BLaER1 treated with 17β-estradiol and CSF1 and Interleukin-3, amounts not matched to agents 10 nM and 100 nM (cell line): ENCODE measurements around the gene LOXL1.

Experiments
- H3K27ac ChIP-seq, 11 experiments: shearing (Covaris generic); formaldehyde crosslinking; 2 replicates each; pipeline ENCODE4 v1.8.1; 2022
- H3K27me3 ChIP-seq, 11 experiments: shearing (Covaris generic); formaldehyde crosslinking; 2 replicates each; pipeline ENCODE4 v1.8.1; 2022
- H3K36me3 ChIP-seq, 11 experiments: shearing (Covaris generic); formaldehyde crosslinking; 2 replicates each; pipeline ENCODE4 v1.8.1; 2022
- H3K4me1 ChIP-seq, 10 experiments: shearing (Covaris generic); formaldehyde crosslinking; 2 replicates each; pipeline ENCODE4 v1.8.1; 2022
- H3K4me2 ChIP-seq, 11 experiments: shearing (Covaris generic); formaldehyde crosslinking; 2 replicates each; pipeline ENCODE4 v1.8.1; 2022
- H3K4me3 ChIP-seq, 10 experiments: shearing (Covaris generic); formaldehyde crosslinking; 2 replicates each; pipeline ENCODE4 v1.8.1; 2022
- H3K9ac ChIP-seq, 11 experiments: shearing (Covaris generic); formaldehyde crosslinking; 2 replicates each; pipeline ENCODE4 v1.8.1; 2022
- H3K9me3 ChIP-seq, 11 experiments: shearing (Covaris generic); formaldehyde crosslinking; replicated peaks in 1 of 11; 2 replicates each; pipeline ENCODE4 v1.8.1; 2022
- H4K20me1 ChIP-seq, 11 experiments: shearing (Covaris generic); formaldehyde crosslinking; 2 replicates each; pipeline ENCODE4 v1.8.1; 2022
- Cebpa-rat ChIP-seq, 11 experiments: shearing (Covaris generic); IDR thresholded peaks; 2 replicates each; pipeline ENCODE4 v1.8.1; 2022

Gene LOXL1

DNA sequence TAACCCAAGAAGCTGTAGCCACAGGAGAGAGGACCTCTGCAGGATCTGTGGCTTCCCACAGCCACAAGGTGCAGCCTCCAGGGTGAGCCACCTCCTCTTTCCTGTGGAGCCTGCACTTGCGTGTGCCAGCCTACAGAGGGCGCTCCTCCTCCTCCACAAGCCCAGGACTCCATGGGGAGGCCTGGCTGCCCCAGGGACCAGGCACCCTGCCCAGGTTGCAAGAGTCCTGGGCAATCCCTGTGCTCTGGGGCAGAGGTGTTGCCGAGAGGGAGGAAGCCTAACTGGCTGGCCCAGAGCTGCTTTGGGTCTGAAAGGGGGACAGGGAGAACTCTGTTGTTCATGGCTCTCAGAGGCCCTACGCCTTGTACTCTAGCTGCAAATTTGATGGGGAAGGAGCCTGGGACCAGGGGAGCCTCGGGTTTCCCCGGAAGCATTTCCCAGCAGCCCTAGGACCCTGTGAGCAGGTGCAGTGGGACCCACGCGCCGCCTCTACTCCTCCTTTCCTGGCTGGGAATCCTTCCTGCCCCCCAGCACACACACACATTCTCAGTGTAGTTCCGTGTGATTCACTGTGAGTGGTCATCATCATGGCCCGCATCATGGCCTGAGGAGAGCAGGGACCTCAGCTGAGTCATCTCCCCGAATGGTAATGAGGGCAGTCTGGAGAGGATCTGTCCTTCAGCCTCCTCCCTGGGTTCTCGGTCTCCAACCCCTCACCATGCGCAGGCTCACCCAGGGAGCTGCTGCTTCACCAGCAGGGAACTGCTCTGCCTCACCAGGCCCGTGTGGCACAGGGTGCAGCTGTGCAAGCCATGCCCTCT is 28.6 kb upstream of the LOXL1 start:
- no peak overlapping the region for H3K4me3 ChIP-seq
- no peaks in the 10 kb centered on the region for H3K27me3 ChIP-seq
- no peak overlapping the region for H3K9ac ChIP-seq
- H3K9me3 ChIP-seq: peaks cover 6 to 15% (median 9%) of the 10 kb centered on the region in 11 experiments
- no peak for TF ChIP-seq Cebpa-rat (IDR thresholded peaks at IDR 0.05)
- H3K4me2 ChIP-seq: no peak overlapping the region
- H3K36me3 ChIP-seq: no peaks in the 10 kb centered on the region; a peak in 1 of 22 replicates
- peaks cover 0 to 15% (median 0%) of the 10 kb centered on the region in 10 experiments; a peak in 5 of 20 replicates for H3K4me1 ChIP-seq
- no peak overlapping the region for H3K27ac ChIP-seq
- no peaks in the 10 kb centered on the region; a peak in 1 of 22 replicates for H4K20me1 ChIP-seq

DNA sequence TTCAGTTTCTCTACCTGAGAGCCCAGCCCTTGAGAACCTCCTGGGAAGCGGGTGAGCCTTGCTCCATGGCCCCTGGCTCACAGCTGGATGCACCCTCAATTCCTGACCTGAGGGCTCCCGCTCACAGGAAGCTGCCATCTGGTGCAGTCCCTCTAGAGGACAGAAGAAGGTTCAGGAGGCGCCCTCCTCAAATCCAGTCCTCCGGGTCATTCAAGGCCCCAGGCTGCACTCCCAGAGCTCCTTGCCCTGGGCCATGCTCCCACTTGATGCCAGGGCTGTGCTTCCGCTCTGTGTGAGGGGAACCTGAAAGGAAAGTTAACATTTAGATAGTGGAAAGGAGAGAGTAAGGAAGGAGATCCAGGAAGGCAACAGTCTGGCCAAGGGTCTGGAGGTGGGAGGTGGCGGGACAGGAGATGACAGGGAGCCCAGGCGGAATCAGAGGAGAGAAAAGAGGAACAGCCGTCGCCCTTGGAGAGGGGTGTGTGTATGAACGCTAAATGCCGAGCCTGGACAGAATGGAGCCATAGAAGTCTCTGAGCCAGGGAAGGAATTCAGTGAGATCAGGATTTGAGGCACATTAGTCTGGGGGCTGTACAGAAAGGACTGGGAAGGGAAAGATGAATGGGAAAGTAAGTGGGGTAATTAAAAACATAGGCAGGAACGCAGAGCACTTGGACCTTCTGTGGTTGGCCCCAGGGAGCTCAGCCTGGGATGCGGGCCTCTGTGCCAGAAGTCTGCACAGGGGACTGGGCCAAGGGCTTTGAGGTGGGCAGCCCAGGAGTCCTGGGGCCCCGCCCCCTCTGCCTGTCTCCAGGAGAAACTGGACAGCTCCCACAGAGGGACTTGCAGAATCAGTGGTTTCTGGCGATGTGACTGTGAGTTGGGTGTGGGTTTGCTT is 26.8 kb upstream of the LOXL1 start:
- H3K9me3 ChIP-seq: no peaks in the 10 kb centered on the region
- peak overlapping the region in 1 of 11 experiments; percentile 21; a peak in 2 of 22 replicates for H3K4me2 ChIP-seq
- H3K4me3 ChIP-seq: no peak overlapping the region
- H3K4me1 ChIP-seq: peaks cover 0 to 15% (median 0%) of the 10 kb centered on the region in 10 experiments; a peak in 5 of 20 replicates
- no peak overlapping the region for H3K27ac ChIP-seq
- no peak for TF ChIP-seq Cebpa-rat (IDR thresholded peaks at IDR 0.05)
- no peaks in the 10 kb centered on the region for H3K36me3 ChIP-seq
- H3K27me3 ChIP-seq: no peaks in the 10 kb centered on the region
- no peak overlapping the region for H3K9ac ChIP-seq
- no peaks in the 10 kb centered on the region; a peak in 1 of 22 replicates for H4K20me1 ChIP-seq

DNA sequence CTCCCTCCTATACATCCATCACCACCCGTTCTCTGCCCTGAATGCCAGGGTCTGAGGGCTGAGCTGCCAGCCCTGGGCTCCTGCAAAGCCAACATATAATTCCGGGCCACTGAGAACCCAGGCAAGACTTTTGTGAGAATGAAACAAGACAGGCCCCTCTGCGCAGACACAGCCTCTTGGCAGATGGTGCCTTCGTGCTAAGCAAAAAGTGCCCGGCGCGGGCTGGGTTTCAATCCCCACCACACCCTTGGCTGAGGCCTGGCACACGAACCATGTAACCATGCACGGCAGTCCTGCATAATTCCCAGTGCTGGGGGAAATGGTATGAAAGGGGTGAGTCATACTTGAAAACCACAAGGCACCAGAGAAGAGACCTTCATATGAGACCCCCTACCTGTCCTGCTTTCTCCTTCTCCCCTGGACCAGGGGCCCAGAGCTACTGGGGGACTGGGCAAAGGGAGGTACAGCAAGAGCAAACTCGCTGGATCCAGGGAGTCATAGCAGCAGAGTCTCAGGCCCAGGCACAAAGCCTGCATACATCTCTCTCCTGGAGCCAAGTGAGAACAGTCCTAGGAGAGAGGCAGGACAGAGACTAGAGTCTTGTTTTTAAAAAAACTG is 26.1 kb upstream of the LOXL1 start:
- Histone ChIP-seq H3K27ac (no peak overlapping the region), H3K4me2 (peak overlapping the region in 1 of 11 experiments; percentile 21; a peak in 2 of 22 replicates), H3K9ac (no peak overlapping the region), H3K4me3 (no peak overlapping the region), H3K27me3 (no peaks in the 10 kb centered on the region), H4K20me1 (no peaks in the 10 kb centered on the region; a peak in 1 of 22 replicates), H3K36me3 (no peaks in the 10 kb centered on the region), H3K4me1 (peaks cover 0 to 15% (median 0%) of the 10 kb centered on the region in 10 experiments; a peak in 5 of 20 replicates), H3K9me3 (no peaks in the 10 kb centered on the region)
- no peak for TF ChIP-seq Cebpa-rat (IDR thresholded peaks at IDR 0.05)

DNA sequence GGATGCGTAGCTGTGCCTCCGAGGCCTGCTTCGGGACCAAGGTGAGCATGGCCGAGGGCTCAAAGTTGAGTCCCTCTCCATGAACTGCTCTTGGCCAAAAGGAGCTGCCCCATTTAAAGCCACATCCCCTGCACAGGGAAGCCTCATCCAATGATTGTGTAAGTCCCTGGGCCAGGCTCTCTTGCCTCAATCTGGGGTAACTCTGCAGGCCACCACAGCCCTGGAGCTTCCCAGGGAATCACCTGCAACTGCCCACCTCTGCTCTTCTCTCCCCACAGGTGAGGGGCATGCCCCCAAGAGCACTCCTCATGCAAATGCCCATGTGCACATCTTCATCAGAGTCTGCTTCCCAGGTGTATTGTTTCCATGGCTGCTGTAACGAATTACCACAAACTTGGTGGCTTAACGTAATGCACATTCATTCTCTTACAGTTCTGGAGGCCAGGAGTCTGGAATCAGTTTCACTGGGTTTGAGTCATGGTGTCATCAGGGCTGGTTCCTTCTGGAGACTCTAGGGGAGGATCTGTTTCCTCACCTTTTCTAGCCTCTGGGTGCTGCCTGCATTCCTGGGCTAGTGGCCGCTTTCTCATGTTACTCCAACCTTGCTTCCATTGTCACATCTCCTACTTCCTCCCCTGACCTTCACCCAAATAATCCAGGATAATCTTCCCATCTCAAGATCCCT is 25.0 kb upstream of the LOXL1 start:
- Histone ChIP-seq H3K9me3 (no peaks in the 10 kb centered on the region), H3K36me3 (no peaks in the 10 kb centered on the region), H3K4me2 (no peak overlapping the region), H3K4me3 (no peak overlapping the region), H4K20me1 (no peaks in the 10 kb centered on the region; a peak in 1 of 22 replicates), H3K27ac (no peak overlapping the region), H3K4me1 (peaks cover 2 to 20% (median 3%) of the 10 kb centered on the region in 10 experiments; a peak in 19 of 20 replicates), H3K27me3 (no peaks in the 10 kb centered on the region), H3K9ac (no peak overlapping the region)
- TF ChIP-seq Cebpa-rat (IDR thresholded peaks at IDR 0.05): no peak

DNA sequence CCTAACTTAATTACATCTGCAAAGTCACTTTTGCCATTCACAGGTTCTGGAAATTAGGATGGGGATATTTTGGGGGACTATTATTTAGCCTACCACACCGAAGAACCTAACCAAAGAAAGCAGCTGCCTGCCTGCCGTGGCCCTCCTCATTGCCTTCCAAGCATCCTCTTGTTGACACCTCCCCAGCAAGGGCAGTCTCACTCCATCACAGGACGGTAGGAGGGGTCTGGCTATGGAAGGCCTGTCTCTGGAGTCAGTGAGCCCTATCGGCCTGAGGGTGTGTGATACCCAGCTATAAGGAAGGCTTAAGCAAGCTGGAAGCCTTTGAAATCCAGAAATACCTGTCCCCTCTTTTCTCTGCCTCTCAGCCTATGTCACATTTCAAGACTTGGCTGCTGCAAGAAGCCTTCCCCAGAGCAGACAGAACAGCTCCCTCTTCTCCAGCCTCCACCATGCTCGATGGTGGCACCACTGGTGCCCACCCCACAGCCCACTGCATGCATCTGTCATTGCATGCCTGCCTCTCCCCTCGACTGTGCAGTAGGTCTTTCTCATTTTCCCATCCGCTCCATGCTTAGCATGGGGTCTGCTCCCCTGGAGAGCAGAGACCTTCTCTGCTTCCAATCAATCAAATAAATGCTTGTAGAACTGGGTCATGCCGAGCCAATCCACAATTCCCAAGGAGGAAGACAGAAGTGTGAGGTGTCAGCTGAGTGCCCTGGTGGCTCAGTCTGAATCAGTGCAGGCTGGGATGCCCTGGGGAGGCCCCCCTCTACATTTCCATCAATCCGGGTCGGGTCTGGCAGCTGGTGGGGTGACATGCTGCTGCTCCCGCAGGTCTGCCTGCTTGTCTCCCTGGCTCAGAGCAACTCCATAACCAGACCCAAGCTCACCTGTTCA is 23.9 kb upstream of the LOXL1 start:
- Histone ChIP-seq H3K27ac (no peak overlapping the region), H3K9me3 (no peaks in the 10 kb centered on the region), H4K20me1 (no peaks in the 10 kb centered on the region; a peak in 1 of 22 replicates), H3K27me3 (no peaks in the 10 kb centered on the region), H3K4me3 (no peak overlapping the region), H3K4me1 (peaks cover 13 to 31% (median 14%) of the 10 kb centered on the region in 10 experiments), H3K36me3 (no peaks in the 10 kb centered on the region), H3K9ac (no peak overlapping the region), H3K4me2 (no peak overlapping the region)
- TF ChIP-seq Cebpa-rat (IDR thresholded peaks at IDR 0.05): no peak

DNA sequence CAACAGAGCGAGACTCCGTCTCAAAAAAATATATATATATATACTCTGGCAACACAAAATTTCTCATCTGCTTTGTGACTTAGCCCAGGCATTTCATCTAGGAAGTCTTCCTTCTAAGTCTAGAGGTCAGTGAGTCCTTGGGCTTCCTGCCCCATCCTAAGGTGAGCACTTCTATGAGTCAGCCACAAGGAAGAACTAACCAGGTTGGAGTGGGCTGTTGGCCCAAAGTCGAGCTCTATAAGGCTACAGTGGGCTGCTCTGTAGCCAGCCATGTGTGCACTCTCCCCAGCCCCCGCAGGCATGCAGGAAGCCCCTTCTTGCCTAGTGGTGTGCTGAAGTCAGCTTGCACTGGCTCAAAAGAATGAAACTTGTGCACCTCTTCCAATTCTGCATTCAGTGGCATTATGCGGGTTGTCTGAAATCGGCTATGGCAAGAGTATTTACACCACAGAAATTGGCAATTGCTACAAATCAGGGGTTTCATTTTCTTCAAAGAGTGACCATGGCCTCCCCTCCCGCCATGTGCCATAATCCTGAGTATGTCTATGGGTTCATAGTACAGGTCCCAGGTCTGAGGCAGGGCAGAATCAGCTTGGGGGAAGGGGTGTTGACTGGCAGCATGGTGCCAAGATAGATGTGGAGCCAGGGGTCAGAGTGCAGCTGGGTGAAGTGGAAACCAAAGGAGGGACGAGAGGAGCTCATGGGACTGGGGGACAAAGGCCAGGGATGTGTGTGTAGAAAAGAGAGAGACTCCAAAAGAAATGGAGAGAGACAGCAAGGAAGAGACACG is 22.0 kb upstream of the LOXL1 start:
- no peaks in the 10 kb centered on the region for H3K27me3 ChIP-seq
- no peaks in the 10 kb centered on the region for H3K9me3 ChIP-seq
- peaks cover 28 to 40% (median 32%) of the 10 kb centered on the region in 10 experiments for H3K4me1 ChIP-seq
- H3K36me3 ChIP-seq: no peaks in the 10 kb centered on the region
- peaks cover 0 to 5% (median 0%) of the 10 kb centered on the region in 11 experiments; a peak in 1 of 22 replicates for H4K20me1 ChIP-seq
- no peak for TF ChIP-seq Cebpa-rat (IDR thresholded peaks at IDR 0.05)
- H3K4me3 ChIP-seq: no peak overlapping the region
- H3K27ac ChIP-seq: no peak overlapping the region
- no peak overlapping the region for H3K9ac ChIP-seq
- no peak overlapping the region for H3K4me2 ChIP-seq

DNA sequence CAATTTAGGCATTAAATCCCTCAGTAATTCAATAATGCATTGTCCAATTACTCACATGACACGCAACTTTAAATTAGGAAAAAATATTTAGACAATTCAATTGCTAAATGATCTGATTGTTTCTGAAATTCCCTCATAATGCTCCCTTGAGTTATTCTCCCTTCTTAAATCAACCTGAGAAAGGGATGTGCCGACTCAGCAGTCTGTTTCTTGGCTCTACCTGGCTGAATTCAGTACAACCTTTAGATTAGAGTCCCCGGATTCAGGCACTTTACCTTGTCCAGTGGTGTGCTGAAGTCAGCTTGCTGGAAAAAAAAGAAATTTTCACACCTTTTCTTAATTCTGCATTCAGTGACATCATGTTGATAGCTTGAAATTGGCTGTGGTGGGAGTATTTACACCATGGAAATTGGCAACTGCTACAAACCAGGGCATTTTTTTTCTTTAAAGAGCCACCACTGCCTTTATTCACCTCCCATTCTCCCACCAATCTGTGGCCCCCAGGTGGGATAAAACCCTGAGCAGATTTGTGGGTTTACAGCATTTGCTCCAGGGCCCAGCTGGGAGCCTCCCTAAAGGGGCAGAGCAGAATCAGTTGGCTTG is 20.9 kb upstream of the LOXL1 start:
- Histone ChIP-seq H3K36me3 (no peaks in the 10 kb centered on the region), H3K4me2 (peak overlapping the region in 1 of 11 experiments; percentile 80; a peak in 1 of 22 replicates), H3K27ac (no peak overlapping the region), H3K9ac (no peak overlapping the region), H3K9me3 (no peaks in the 10 kb centered on the region), H4K20me1 (peaks cover 0 to 5% (median 0%) of the 10 kb centered on the region in 11 experiments; a peak in 1 of 22 replicates), H3K4me1 (peaks cover 39 to 45% (median 43%) of the 10 kb centered on the region in 10 experiments), H3K4me3 (no peak overlapping the region), H3K27me3 (no peaks in the 10 kb centered on the region)
- TF ChIP-seq Cebpa-rat (IDR thresholded peaks at IDR 0.05): no peak
